GM06990 (cell line): ENCODE measurements around the gene AGPS.

Source experiments
- DNase-seq: peaks from one replicate; pipeline ENCODE4 v3.0.0-alpha.2; 2011; ENCODE audit not compliant: insufficient read length; ENCODE audit errors: extremely low read depth
- H3K27me3 ChIP-seq: replicated peaks from 2 replicates; pipeline ENCODE4 v1.6.0; 2011; ENCODE audit warnings: low read length; ENCODE audit not compliant: control insufficient read depth, insufficient read depth
- H3K36me3 ChIP-seq: 2 replicates; pipeline ENCODE4 v1.5.1; 2011; ENCODE audit warnings: low read length; ENCODE audit not compliant: control insufficient read depth, insufficient read depth
- H3K4me3 ChIP-seq: replicated peaks from 2 replicates; pipeline ENCODE4 v1.5.1; 2011; ENCODE audit warnings: low read depth, mild to moderate bottlenecking, control low read depth, low read length
- CTCF ChIP-seq: IDR thresholded peaks from 2 replicates; pipeline ENCODE4 v1.5.1; 2011; ENCODE audit warnings: low read length, control low read depth, mild to moderate bottlenecking, inconsistent platforms; ENCODE audit not compliant: insufficient read depth, poor library complexity, severe bottlenecking

AGPS gene

GRCh38 chr2:177572236-177572671, 179.7 kb downstream of the AGPS start:
- Histone ChIP-seq H3K4me3 (no peak overlapping the region), H3K36me3 (no peaks in the 10 kb centered on the region), H3K27me3 (no peaks in the 10 kb centered on the region)
- TF ChIP-seq CTCF, result no peak
- DNase-seq, result no peak

GRCh38 chr2:177573120-177573519, 180.5 kb downstream of the AGPS start:
- no peak for DNase-seq
- Histone ChIP-seq H3K27me3 (no peaks in the 10 kb centered on the region), H3K36me3 (no peaks in the 10 kb centered on the region), H3K4me3 (no peak overlapping the region)
- TF ChIP-seq CTCF, result no peak

- no peak for DNase-seq
- no peak for TF ChIP-seq CTCF
- Histone ChIP-seq H3K36me3 (no peaks in the 10 kb centered on the region), H3K4me3 (no peak overlapping the region), H3K27me3 (no peaks in the 10 kb centered on the region)
Observed at GRCh38 chr2:177574356-177574755, 181.8 kb downstream of the AGPS start.

GRCh38 chr2:177575358-177575757, 182.8 kb downstream of the AGPS start:
- no peak for TF ChIP-seq CTCF
- no peaks in the 10 kb centered on the region for H3K27me3 ChIP-seq
- H3K36me3 ChIP-seq, result no peaks in the 10 kb centered on the region
- no peak overlapping the region for H3K4me3 ChIP-seq
- DNase-seq, result no peak

GRCh38 chr2:177577075-177577474, 184.5 kb downstream of the AGPS start:
- no peak for DNase-seq
- no peaks in the 10 kb centered on the region for H3K36me3 ChIP-seq
- no peak overlapping the region for H3K4me3 ChIP-seq
- no peak for TF ChIP-seq CTCF
- H3K27me3 ChIP-seq, result no peaks in the 10 kb centered on the region

GRCh38 chr2:177578454-177578853, 185.9 kb downstream of the AGPS start:
- no peaks in the 10 kb centered on the region for H3K36me3 ChIP-seq
- TF ChIP-seq CTCF, result no peak
- no peak overlapping the region for H3K4me3 ChIP-seq
- H3K27me3 ChIP-seq, result no peaks in the 10 kb centered on the region
- no peak for DNase-seq
